HUDEP-2 (cell line): ENCODE data around the gene BCL7C.
"Not testable (repeated sequence)": the region's sequence is repeated elsewhere in the genome, so short reads cannot be mapped to it uniquely, and the experiment has no call there.

Experiments used
- DNase-seq, 76 experiments: peaks; one replicate each; lab custom pipeline; 2025; ENCODE audit not compliant: unreplicated experiment in 76 of 76; lab: John Stamatoyannopoulos, UW

BCL7C gene

GRCh38 chr16:30893744-30894539, at the start of gene BCL7C:
BCL7C (minus strand) TSS chr16:30894077; CDS start chr16:30893944, 133 bp downstream.
- DNase-seq, result peak in 68 of 76 experiments; percentile 47 to 91 (median 82)

- DNase-seq, result no peak
Observed at GRCh38 chr16:30942426-30942806, 48.5 kb upstream of the BCL7C start.

GRCh38 chr16:30941600-30942425, 47.9 kb upstream of the BCL7C start:
- DNase-seq, result peak in 65 of 76 experiments; percentile 15 to 83 (median 62)

- not testable (repeated sequence) for DNase-seq
Observed at GRCh38 chr16:30939571-30939970, 45.7 kb upstream of the BCL7C start.

GRCh38 chr16:30937692-30938091, 43.8 kb upstream of the BCL7C start:
- DNase-seq, result no peak

GRCh38 chr16:30934827-30935557, 41.1 kb upstream of the BCL7C start:
- DNase-seq, result peak in 49 of 76 experiments; percentile 6 to 66 (median 30)

- peak in 3 of 76 experiments; percentile 7 to 21 (median 21) for DNase-seq
Observed at GRCh38 chr16:30931068-30931650, 37.3 kb upstream of the BCL7C start.

- DNase-seq, result no peak
Observed at GRCh38 chr16:30930160-30930571, 36.3 kb upstream of the BCL7C start.

GRCh38 chr16:30929167-30929566, 35.3 kb upstream of the BCL7C start:
- no peak for DNase-seq

- no peak for DNase-seq
Observed at GRCh38 chr16:30928390-30928789, 34.5 kb upstream of the BCL7C start.

GRCh38 chr16:30927789-30928378, 34.0 kb upstream of the BCL7C start:
- peak in 15 of 76 experiments; percentile 3 to 44 (median 19) for DNase-seq

- no peak for DNase-seq
Observed at GRCh38 chr16:30926937-30927788, 33.3 kb upstream of the BCL7C start.

- no peak for DNase-seq
Observed at GRCh38 chr16:30925995-30926811, 32.3 kb upstream of the BCL7C start.

GRCh38 chr16:30925632-30925987, 31.7 kb upstream of the BCL7C start:
- DNase-seq, result no peak

GRCh38 chr16:30924913-30925631, 31.2 kb upstream of the BCL7C start:
- no peak for DNase-seq

- DNase-seq, result no peak
Observed at GRCh38 chr16:30924076-30924912, 30.4 kb upstream of the BCL7C start.

- no peak for DNase-seq
Observed at GRCh38 chr16:30923554-30924075, 29.7 kb upstream of the BCL7C start, which contains the start of gene FBXL19. FBXL19 (plus strand) TSS chr16:30923572; CDS start chr16:30925755, 2,183 bp downstream.
